GM19324 (cell line): ENCODE measurements around the gene CCDC191.

Experiments
- ATAC-seq: cut with Tn5 transposase; IDR thresholded peaks from one replicate; pipeline ENCODE4 v1.9.1; 2021; ENCODE audit warnings: mild to moderate bottlenecking, moderate library complexity; ENCODE audit not compliant: unreplicated experiment, low FRiP score

The CCDC191 gene, protein sequence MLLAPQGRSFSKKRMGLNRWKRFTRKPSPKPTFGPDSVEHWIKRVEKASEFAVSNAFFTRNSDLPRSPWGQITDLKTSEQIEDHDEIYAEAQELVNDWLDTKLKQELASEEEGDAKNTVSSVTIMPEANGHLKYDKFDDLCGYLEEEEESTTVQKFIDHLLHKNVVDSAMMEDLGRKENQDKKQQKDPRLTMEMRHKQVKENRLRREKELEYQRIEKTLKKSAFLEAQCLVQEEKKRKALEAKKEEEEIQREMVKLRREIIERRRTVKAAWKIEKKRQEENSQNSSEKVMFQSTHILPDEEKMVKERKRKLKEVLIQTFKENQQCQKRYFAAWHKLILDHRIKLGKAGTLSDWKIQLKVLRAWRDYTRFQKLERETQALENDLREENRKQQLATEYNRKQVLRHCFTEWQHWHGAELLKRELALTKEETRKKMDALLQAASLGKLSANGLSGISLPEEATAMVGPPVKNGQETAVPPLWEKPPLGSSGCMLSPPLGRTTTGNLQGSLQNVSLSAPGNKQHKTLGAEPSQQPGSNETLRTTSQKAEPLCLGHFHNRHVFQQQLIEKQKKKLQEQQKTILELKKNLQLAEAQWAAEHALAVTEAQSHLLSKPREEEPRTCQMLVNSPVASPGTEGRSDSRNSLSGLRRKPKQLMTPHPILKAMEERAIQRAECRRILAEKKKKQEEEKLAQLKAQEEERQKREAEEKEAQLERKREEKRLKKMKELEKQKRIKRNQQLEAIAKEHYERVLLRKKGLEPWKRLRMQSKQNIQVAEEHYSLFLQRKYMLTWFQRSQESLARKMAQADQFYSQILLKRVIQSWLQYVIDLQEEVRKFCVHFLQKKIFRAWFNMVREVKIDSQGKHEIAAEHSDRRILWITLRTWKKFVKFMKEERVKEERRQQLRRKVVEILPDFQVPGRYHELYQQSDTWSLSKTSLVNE

DNA sequence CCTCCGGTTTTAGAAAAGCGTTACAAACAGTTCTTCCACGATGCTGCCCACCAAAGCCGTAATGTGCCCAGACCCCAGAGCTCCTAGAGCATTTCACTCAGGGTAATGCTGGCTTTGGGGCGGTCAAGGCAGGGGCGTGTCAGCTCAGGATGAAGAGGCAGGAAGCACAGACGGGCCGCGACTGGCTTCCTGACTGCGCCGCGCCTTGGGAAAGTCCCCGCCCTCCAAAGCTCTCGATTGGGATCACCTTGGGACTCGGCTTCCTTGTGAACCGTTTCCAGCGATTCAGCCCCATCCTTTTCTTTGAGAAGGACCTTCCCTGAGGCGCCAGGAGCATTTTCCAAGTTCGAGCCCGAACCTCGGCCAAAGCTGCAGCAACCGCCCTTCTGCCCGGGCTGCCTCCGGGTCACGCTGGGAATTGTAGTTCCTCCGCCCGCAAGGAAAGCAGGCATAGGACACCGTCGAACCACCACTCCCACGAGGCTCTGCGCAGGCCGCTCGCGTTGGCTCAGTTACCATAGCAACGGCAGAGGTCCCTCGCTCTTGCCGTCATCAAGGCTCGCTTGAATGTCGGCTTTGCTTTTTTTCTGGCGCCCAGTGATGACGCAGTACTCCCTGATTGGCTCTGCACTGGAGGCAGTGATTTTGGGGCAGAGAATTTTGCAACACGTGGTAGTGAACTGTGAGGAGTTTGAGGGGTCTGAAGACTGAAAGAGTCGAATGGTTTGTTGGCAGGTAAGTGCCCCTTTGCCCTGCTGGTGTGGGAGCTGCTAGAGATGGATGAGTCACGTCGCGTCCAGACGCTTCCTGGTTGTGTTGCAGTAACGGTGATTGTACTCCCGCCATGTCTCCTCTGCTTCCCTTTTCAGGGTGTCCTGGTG, at the start of gene CCDC191, which contains the start of gene QTRT2:
CCDC191 (minus strand) TSS at position 397 of the 881 bp plus-strand sequence; CDS start at position 337, 60 bp downstream.
QTRT2 (plus strand) TSS at position 608 of the 881 bp plus-strand sequence. CDS start 8,521 bp downstream, outside the sequence.
- ATAC-seq: peak; percentile 99

- ATAC-seq: no peak
These were observed 48.1 kb upstream of the CCDC191 start for GRCh38 chr3:114104414-114104813.

DNA sequence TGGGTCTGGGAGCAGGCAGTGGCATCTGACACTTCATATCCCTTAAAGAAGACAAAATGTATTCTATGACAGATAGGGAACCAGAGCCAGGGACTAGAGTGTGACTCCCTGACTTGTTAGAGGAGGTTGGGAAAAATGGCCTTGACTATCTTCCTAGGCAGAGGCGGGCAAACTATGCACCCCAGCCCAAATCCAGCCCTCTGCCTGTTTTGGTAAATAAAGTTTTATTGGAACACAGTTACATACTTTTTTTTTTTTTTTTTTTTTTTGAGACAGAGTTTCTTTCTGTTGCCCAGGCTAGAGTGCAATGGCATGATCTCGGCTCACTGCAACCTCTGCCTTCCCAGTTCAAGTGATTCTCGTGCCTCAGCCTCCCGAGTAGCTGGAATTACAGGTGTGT, 47.5 kb upstream of the CCDC191 start:
- ATAC-seq: no peak

DNA sequence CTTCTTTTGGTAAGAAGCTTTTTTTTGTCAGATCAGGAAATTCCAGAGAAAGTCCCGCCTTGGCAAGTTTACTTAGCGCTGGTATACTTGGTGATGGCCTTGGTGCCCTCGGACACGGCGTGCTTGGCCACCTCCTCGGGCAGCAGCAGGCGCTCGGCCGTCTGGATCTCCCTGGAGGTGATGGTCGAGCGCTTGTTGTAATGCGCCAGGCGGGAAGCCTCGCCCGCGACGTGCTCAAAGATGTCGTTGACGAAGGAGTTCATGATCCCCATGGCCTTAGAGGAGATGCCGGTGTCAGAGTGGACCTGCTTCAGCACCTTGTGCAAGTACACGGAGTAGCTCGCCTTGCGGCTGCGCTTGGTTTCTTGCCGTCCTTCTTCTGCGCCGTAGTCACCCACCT, 46.9 kb upstream of the CCDC191 start:
- ATAC-seq: no peak

GRCh38 chr3:114101101-114101500, 44.8 kb upstream of the CCDC191 start:
- no peak for ATAC-seq

GRCh38 chr3:114095796-114096195, 39.5 kb upstream of the CCDC191 start:
- ATAC-seq: no peak

GRCh38 chr3:114093596-114093995, 37.3 kb upstream of the CCDC191 start:
- ATAC-seq: no peak

DNA sequence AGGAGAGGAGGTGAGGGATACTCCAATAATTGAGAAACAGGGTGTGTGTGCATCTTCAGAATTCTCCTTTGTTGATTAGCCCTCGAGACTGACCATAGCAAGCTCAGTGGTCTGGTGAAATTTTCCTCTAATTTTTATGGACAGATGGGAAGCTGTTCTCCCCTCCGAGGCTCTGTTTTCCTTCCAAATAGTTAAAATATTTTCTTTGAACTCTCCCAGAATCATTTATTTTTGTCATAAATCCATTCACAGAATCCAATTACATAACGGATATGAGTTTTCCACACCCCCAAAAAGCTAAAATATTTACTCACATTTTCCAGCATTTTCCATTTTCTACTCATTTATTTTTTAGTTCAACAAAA, 36.7 kb upstream of the CCDC191 start:
- no peak for ATAC-seq

DNA sequence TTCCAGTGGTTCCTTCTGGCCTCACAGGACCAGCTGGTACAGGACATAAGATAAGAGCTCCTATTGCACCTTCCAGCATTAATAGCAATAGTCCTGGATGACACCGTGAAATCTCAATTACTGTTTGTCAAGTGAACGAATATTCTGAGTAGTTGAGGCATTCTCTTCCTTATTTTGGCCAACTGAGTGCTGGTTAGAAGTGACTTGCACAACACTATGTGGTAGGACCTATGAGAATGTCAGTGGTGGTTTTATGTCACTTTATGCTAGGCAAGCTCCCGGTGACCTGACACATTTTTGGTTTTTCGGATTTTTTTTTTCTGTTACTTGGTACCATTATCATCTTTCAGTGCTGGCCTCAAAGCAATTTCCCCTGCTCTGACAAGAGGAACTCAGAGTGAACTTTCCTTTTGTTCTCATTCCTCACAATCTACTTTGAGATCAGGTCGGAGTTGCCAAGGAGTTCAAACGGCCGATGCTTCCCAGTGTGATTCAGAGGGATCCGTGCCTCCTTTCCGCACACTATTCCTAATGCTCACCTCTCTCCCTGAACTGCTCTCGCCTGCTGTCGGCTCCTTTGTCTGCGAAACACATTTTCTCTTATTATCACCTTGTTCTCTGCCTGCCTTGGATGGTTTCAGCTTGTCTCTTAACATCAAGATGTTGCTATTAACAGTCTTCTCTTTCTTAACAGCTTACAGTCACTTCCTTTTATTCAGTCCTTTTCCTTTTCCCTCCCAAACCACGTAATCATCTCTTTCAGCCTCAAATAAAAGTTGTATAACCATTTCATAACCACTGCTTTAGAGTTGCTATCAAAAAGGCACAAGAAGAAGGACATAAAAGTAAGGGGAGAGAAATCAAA, 36.1 kb upstream of the CCDC191 start:
- ATAC-seq: no peak

DNA sequence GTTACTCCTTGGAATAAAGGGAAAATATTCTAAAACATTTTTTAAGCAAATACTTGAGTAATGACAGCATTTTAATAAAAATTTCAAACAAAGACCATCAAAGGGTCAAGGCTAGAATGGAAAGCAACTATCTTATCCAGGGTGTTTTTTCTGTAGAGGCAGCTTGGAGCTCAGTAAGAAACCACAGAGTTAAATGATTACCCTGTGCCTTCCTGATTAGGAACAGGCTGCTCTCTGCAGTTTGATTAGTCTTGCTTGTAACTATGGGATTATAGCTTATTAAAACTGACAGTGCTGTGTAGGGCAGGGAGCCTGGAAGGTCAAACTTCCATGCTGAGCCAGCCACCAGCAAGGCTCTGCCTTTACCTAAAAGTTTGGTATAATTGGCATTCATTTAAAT, 33.3 kb upstream of the CCDC191 start:
- ATAC-seq: no peak

DNA sequence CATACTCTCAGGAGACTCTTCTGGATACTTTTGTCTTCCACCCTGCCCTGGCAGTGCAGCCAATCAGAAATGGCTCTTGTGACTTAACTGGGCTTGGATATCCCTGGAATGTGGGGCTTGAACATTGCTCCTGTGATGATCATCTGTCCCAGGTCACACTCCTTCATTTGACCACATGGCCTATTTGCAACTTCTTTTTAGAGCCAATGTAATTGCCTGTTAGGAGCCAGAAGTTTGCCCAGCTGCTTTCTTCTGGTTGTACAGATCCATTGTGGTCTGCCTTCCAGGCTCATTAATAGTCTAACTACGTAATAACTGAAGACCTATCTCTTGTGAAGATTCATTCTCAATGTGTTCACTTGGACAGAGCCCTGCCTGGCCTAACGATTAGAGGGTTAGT, 30.0 kb upstream of the CCDC191 start:
- no peak for ATAC-seq

GRCh38 chr3:114083112-114083511, 26.8 kb upstream of the CCDC191 start:
- no peak for ATAC-seq

DNA sequence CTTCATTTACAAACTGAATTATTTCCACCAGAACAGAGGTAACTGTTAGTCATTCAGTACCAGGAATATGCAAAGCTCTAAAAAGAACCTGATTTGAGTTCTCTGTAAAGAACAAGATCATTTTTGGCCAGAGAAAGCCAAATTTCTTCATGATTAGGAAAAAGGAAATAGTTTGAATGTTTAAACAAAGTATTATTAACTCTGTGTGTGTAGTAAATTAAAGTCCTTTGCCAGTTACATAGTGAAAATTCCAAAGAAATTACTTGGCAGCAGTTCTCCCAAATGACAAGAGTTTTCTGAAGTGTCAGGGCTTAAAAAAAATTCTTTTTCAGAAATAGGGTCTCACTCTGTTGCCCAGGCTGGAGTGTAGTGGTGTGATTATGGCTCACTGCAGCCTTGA, 24.7 kb upstream of the CCDC191 start:
- no peak for ATAC-seq

DNA sequence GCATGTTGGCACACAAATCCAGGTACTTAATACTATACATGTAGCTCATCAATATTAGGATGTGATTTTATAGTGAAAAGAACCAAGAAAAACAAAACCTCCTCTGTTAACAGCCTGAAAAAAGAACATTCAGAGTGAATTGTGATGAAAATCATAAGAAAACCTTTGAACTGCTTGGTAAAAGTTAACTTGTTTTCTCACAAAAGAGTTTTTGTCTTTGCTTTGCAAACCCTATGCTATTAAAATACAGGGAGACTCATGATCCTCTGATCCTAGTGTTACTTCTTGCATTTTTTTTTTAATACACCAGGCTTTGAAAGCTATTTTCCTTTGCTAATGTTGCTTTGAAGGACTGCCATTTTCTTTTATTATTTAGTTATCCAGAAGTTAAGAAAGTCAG, 23.9 kb upstream of the CCDC191 start:
- ATAC-seq: no peak

GRCh38 chr3:114079761-114080160, 23.4 kb upstream of the CCDC191 start:
- no peak for ATAC-seq

GRCh38 chr3:114078126-114078525, 21.8 kb upstream of the CCDC191 start:
- no peak for ATAC-seq

DNA sequence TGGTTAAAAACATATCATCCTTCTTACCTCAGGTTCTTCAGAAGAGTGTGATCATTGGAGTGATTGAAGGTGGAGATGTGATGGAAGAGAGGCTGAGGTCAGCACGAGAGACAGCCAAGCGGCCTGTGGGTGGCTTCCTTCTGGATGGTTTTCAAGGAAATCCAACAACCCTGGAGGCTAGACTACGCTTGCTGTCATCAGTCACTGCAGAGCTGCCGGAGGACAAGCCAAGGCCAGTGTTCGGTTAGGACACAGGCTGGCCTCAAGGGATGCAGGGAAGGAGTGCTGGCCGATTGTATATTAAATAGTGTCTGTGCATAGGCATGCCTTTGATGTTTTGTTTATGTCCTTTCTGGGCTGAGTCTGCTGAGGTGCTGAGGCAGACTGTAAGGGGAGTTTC, 20.4 kb upstream of the CCDC191 start:
- ATAC-seq: no peak

GRCh38 chr3:114071786-114072185, 15.5 kb upstream of the CCDC191 start:
- no peak for ATAC-seq

GRCh38 chr3:114068336-114068735, 12.0 kb upstream of the CCDC191 start:
- no peak for ATAC-seq
